Stimulated activated naive B cell treated with anti-CD40 and anti-IgM and Interleukin-4, amounts not matched to agents 10 μg/mL and 1 μg/mL and 100 μg/mL, for 72 hours (primary cell): Measurements from ENCODE around the gene ASPSCR1.

ENCODE experiments used
- ATAC-seq, 2 donors: fragments of 150-1000 bp; cut with Tn5 transposase; replicated peaks; 2 replicates each; pipeline ENCODE4 v1.10.0; 2021; ENCODE audit warnings: moderate library complexity in 1 of 2
- DNase-seq: peaks from one replicate; pipeline ENCODE4 v3.0.0; 2021
- H3K27ac Mint-ChIP-seq: one replicate; pipeline ENCODE4 v1.8.0; 2022; ENCODE audit warnings: mild to moderate bottlenecking, mixed read lengths
- H3K27me3 Mint-ChIP-seq, 2 donors: one replicate each; pipeline ENCODE4 v1.8.0; 2022; ENCODE audit warnings: mixed read lengths in 2 of 2
- H3K36me3 Mint-ChIP-seq, 2 donors: one replicate each; pipeline ENCODE4 v1.8.0; 2022; ENCODE audit warnings: mixed read lengths in 2 of 2, mild to moderate bottlenecking in 1 of 2
- H3K4me1 Mint-ChIP-seq, 2 donors: one replicate each; pipeline ENCODE4 v1.8.0; 2022; ENCODE audit warnings: mixed read lengths in 2 of 2, mild to moderate bottlenecking in 1 of 2
- H3K4me3 Mint-ChIP-seq, 2 donors: one replicate each; pipeline ENCODE4 v1.8.0; 2022; ENCODE audit warnings: mild to moderate bottlenecking in 2 of 2, mixed read lengths in 2 of 2, moderate library complexity in 1 of 2
- H3K9me3 Mint-ChIP-seq, 2 donors: one replicate each; pipeline ENCODE4 v1.8.0; 2022; ENCODE audit warnings: mixed read lengths in 2 of 2, mild to moderate bottlenecking in 1 of 2

ASPSCR1 gene

GRCh38 chr17:82039695-82040299 is 62.4 kb downstream of the ASPSCR1 start:
- Mint-ChIP-seq H3K4me3 (no peak overlapping the region), H3K36me3 (peaks cover 5 to 9% of the 10 kb centered on the region in 2 donors), H3K9me3 (no peaks in the 10 kb centered on the region), H3K27me3 (no peaks in the 10 kb centered on the region), H3K27ac (no peak overlapping the region), H3K4me1 (peaks cover 24 to 30% of the 10 kb centered on the region in 2 donors)
- no peak for ATAC-seq
- no peak for DNase-seq

- peak overlapping the region; percentile 57 for H3K27ac Mint-ChIP-seq
- no peak overlapping the region for H3K4me3 Mint-ChIP-seq
- H3K9me3 Mint-ChIP-seq = no peaks in the 10 kb centered on the region
- no peaks in the 10 kb centered on the region for H3K36me3 Mint-ChIP-seq
- no peak for DNase-seq
- no peak for ATAC-seq
- peaks cover 12 to 16% of the 10 kb centered on the region in 2 donors for H3K4me1 Mint-ChIP-seq
- H3K27me3 Mint-ChIP-seq = no peaks in the 10 kb centered on the region
These were observed 63.9 kb downstream of the ASPSCR1 start for GRCh38 chr17:82041144-82041814.

GRCh38 chr17:82042649-82043048 is 65.2 kb downstream of the ASPSCR1 start:
- peaks cover 5 to 6% of the 10 kb centered on the region in 2 donors for H3K36me3 Mint-ChIP-seq
- peaks cover 14 to 17% of the 10 kb centered on the region in 2 donors for H3K4me1 Mint-ChIP-seq
- no peak for ATAC-seq

GRCh38 chr17:82043507-82043906 is 66.1 kb downstream of the ASPSCR1 start:
- no peaks in the 10 kb centered on the region for H3K9me3 Mint-ChIP-seq
- DNase-seq = no peak

More at GRCh38 chr17:82042649-82043048, 65.2 kb downstream of the ASPSCR1 start:
- Mint-ChIP-seq H3K27ac (no peak overlapping the region), H3K9me3 (no peaks in the 10 kb centered on the region), H3K4me3 (no peak overlapping the region), H3K27me3 (no peaks in the 10 kb centered on the region)
- DNase-seq = no peak

GRCh38 chr17:82045936-82046484 is 68.6 kb downstream of the ASPSCR1 start:
- H3K27me3 Mint-ChIP-seq = no peaks in the 10 kb centered on the region
- H3K4me1 Mint-ChIP-seq = peaks cover 13 to 19% of the 10 kb centered on the region in 2 donors
- ATAC-seq (no peak), DNase-seq (no peak)
- no peaks in the 10 kb centered on the region for H3K9me3 Mint-ChIP-seq
- H3K27ac Mint-ChIP-seq = no peak overlapping the region
- H3K36me3 Mint-ChIP-seq = peaks cover 14 to 18% of the 10 kb centered on the region in 2 donors
- H3K4me3 Mint-ChIP-seq = no peak overlapping the region

More at GRCh38 chr17:82043507-82043906, 66.1 kb downstream of the ASPSCR1 start:
- Mint-ChIP-seq H3K4me1 (peaks cover 10 to 14% of the 10 kb centered on the region in 2 donors), H3K4me3 (no peak overlapping the region), H3K27ac (no peak overlapping the region), H3K27me3 (no peaks in the 10 kb centered on the region), H3K36me3 (peaks cover 9 to 11% of the 10 kb centered on the region in 2 donors)
- no peak for ATAC-seq

- Mint-ChIP-seq H3K27ac (no peak overlapping the region), H3K4me1 (peaks cover 13 to 19% of the 10 kb centered on the region in 2 donors), H3K27me3 (no peaks in the 10 kb centered on the region), H3K36me3 (peaks cover 14 to 18% of the 10 kb centered on the region in 2 donors), H3K9me3 (no peaks in the 10 kb centered on the region), H3K4me3 (no peak overlapping the region)
- DNase-seq (no peak), ATAC-seq (no peak)
These were observed 69.5 kb downstream of the ASPSCR1 start for GRCh38 chr17:82046903-82047302.

- Mint-ChIP-seq H3K4me1 (peaks cover 13 to 19% of the 10 kb centered on the region in 2 donors), H3K9me3 (no peaks in the 10 kb centered on the region), H3K36me3 (peaks cover 14 to 18% of the 10 kb centered on the region in 2 donors), H3K4me3 (no peak overlapping the region), H3K27ac (no peak overlapping the region), H3K27me3 (no peaks in the 10 kb centered on the region)
- no peak for ATAC-seq
- no peak for DNase-seq
These were observed 70.0 kb downstream of the ASPSCR1 start for GRCh38 chr17:82047379-82047778.

GRCh38 chr17:82047914-82048570 is 70.6 kb downstream of the ASPSCR1 start:
- no peaks in the 10 kb centered on the region for H3K9me3 Mint-ChIP-seq
- peaks cover 14 to 18% of the 10 kb centered on the region in 2 donors for H3K36me3 Mint-ChIP-seq
- no peak overlapping the region for H3K27ac Mint-ChIP-seq
- ATAC-seq = no peak
- H3K27me3 Mint-ChIP-seq = no peaks in the 10 kb centered on the region
- no peak overlapping the region for H3K4me3 Mint-ChIP-seq
- no peak for DNase-seq
- peaks cover 16 to 24% of the 10 kb centered on the region in 2 donors for H3K4me1 Mint-ChIP-seq

- Mint-ChIP-seq H3K27ac (no peak overlapping the region), H3K4me1 (peaks cover 19 to 29% of the 10 kb centered on the region in 2 donors), H3K27me3 (no peaks in the 10 kb centered on the region), H3K36me3 (peaks cover 14 to 18% of the 10 kb centered on the region in 2 donors), H3K9me3 (no peaks in the 10 kb centered on the region), H3K4me3 (no peak overlapping the region)
- DNase-seq (no peak), ATAC-seq (no peak)
These were observed 71.1 kb downstream of the ASPSCR1 start for GRCh38 chr17:82048571-82048971.

GRCh38 chr17:82049106-82049505 is 71.7 kb downstream of the ASPSCR1 start:
- Mint-ChIP-seq H3K27me3 (no peaks in the 10 kb centered on the region), H3K36me3 (peaks cover 14 to 18% of the 10 kb centered on the region in 2 donors), H3K4me3 (no peak overlapping the region), H3K9me3 (no peaks in the 10 kb centered on the region), H3K4me1 (peaks cover 19 to 35% of the 10 kb centered on the region in 2 donors), H3K27ac (no peak overlapping the region)
- DNase-seq = no peak
- ATAC-seq = no peak

GRCh38 chr17:82049521-82049971 is 72.1 kb downstream of the ASPSCR1 start:
- no peak overlapping the region for H3K27ac Mint-ChIP-seq
- H3K27me3 Mint-ChIP-seq = no peaks in the 10 kb centered on the region
- ATAC-seq (no peak), DNase-seq (no peak)
- no peaks in the 10 kb centered on the region for H3K9me3 Mint-ChIP-seq
- no peak overlapping the region for H3K4me3 Mint-ChIP-seq
- peaks cover 14 to 18% of the 10 kb centered on the region in 2 donors for H3K36me3 Mint-ChIP-seq
- H3K4me1 Mint-ChIP-seq = peaks cover 19 to 39% of the 10 kb centered on the region in 2 donors

- Mint-ChIP-seq H3K4me3 (peak overlapping the region; percentile 88 to 91), H3K9me3 (no peaks in the 10 kb centered on the region), H3K27ac (no peak overlapping the region), H3K4me1 (peaks cover 23 to 39% of the 10 kb centered on the region in 2 donors), H3K36me3 (peaks cover 17 to 23% of the 10 kb centered on the region in 2 donors), H3K27me3 (no peaks in the 10 kb centered on the region)
- no peak for ATAC-seq
- DNase-seq = no peak
These were observed 72.8 kb downstream of the ASPSCR1 start for GRCh38 chr17:82050152-82050760.

- Mint-ChIP-seq H3K27ac (peak overlapping the region; percentile 94), H3K9me3 (no peaks in the 10 kb centered on the region), H3K4me3 (peak overlapping the region; percentile 88 to 91), H3K27me3 (no peaks in the 10 kb centered on the region), H3K36me3 (peaks cover 18 to 26% of the 10 kb centered on the region in 2 donors), H3K4me1 (peaks cover 23 to 39% of the 10 kb centered on the region in 2 donors)
- ATAC-seq = peak; percentile 26 to 29
- no peak for DNase-seq
These were observed 73.6 kb downstream of the ASPSCR1 start for GRCh38 chr17:82050761-82051641.
